GM12878 (cell line): ENCODE measurements around the gene ING4. TPM values are rescaled to one million over a fixed set of nuclear protein-coding genes. Genes with fewer than 3 reads are reported as not detected.

Source experiments
- ATF7 ChIP-seq: fragments of 450-650 bp; IDR thresholded peaks from 2 replicates; pipeline ENCODE4 v1.6.1; 2016; ENCODE audit warnings: low read depth, mild to moderate bottlenecking
- HDAC6 ChIP-seq: fragments of 200-600 bp; sonication (generic); IDR thresholded peaks from one replicate; pipeline ENCODE4 v1.8.0; 2017; ENCODE audit warnings: antibody characterized with exemption; ENCODE audit not compliant: unreplicated experiment
- MEF2A ChIP-seq: IDR thresholded peaks from 2 replicates; pipeline ENCODE4 v1.6.1; 2011; ENCODE audit warnings: low read depth, mild to moderate bottlenecking, low read length, moderate library complexity; ENCODE audit not compliant: insufficient read depth
- MEF2B ChIP-seq: fragments of 450-650 bp; IDR thresholded peaks from 2 replicates; pipeline ENCODE4 v1.6.1; 2018; ENCODE audit warnings: mild to moderate bottlenecking, moderate library complexity; ENCODE audit not compliant: partially characterized antibody, poor library complexity, severe bottlenecking
- MXI1 ChIP-seq: fragments of 150-350 bp; IDR thresholded peaks from 2 replicates; pipeline ENCODE4 v1.6.1; 2011; ENCODE audit warnings: low read depth, mild to moderate bottlenecking, inconsistent platforms, low read length, improper control_type of control experiment
- NFYA ChIP-seq: IDR thresholded peaks from 2 replicates; pipeline ENCODE4 v1.6.1; 2011; ENCODE audit warnings: low read depth, mild to moderate bottlenecking, low read length, improper control_type of control experiment, borderline replicate concordance
- NR2C2 ChIP-seq: IDR thresholded peaks from 2 replicates; pipeline ENCODE4 v1.6.1; 2011; ENCODE audit warnings: borderline replicate concordance, low read depth; ENCODE audit not compliant: control insufficient read depth, insufficient read length
- POLR2AphosphoS2 ChIP-seq: IDR thresholded peaks from 2 replicates; pipeline ENCODE4 v1.6.1; 2011; ENCODE audit warnings: low read depth, mild to moderate bottlenecking, low read length, improper control_type of control experiment, moderate library complexity
- SMAD5 ChIP-seq: IDR thresholded peaks from 2 replicates; pipeline ENCODE4 v1.6.1; 2016; ENCODE audit warnings: antibody characterized with exemption, low read depth
- SPI1 ChIP-seq: IDR thresholded peaks from 2 replicates; pipeline ENCODE4 v1.6.1; 2011; ENCODE audit warnings: low read depth, mild to moderate bottlenecking, low read length, moderate library complexity, borderline replicate concordance; ENCODE audit not compliant: insufficient read depth
- ZNF24 ChIP-seq: fragments of 450-650 bp; IDR thresholded peaks from 2 replicates; pipeline ENCODE4 v1.6.1; 2017; ENCODE audit warnings: antibody characterized with exemption, mild to moderate bottlenecking
- polyA plus RNA-seq, 11 experiments: library from polyadenylated mRNA; depleted of rRNA in 4 of 11; unstranded in 6 of 11; stranded (reverse) in 5 of 11; fragments of >200 nt; fragmentation: Nextera tagmentation in 4 of 11; fragmentation: Illumina TruSeq in 1 of 11; extraction: Ambion mirVana in 4 of 11; extraction: Trizol in 1 of 11; gene quantifications; 1 replicate in 1 of 11; 2 replicates in 10 of 11; pipeline versions ENCODE4 v1.2.1 to v1.2.3, GENCODE V29; 2011 to 2016; ENCODE audit warnings: inconsistent platforms in 2 of 11, missing spikeins in 2 of 11, low read depth in 1 of 11
- total RNA-seq, 4 experiments: library from RNA; depleted of rRNA in 3 of 4; stranded (reverse); fragments of >200 nt in 3 of 4; fragmentation: Illumina TruSeq in 1 of 4; extraction: Trizol in 1 of 4; gene quantifications; 2 replicates each; pipeline versions ENCODE4 v1.2.1 to v1.2.3, GENCODE V29; 2013 to 2021
- TF ChIP-seq, protein P1 (sequence below): fragments of 450-650 bp; formaldehyde crosslinking; IDR thresholded peaks from 2 replicates; pipeline ENCODE4 v1.5.0; 2022; ENCODE audit warnings: mild to moderate bottlenecking, missing genetic modification characterization
- TF ChIP-seq, protein P2 (sequence below): fragments of 450-650 bp; IDR thresholded peaks from 2 replicates; pipeline ENCODE4 v1.6.1; 2014; ENCODE audit warnings: mild to moderate bottlenecking
- TF ChIP-seq, protein P3 (sequence below): IDR thresholded peaks from 2 replicates; pipeline ENCODE4 v1.6.1; 2012; ENCODE audit warnings: mild to moderate bottlenecking, low read depth, low read length
- TF ChIP-seq, protein P4 (sequence below): IDR thresholded peaks from 2 replicates; pipeline ENCODE4 v1.6.1; 2011; ENCODE audit warnings: low read depth, low read length, improper control_type of control experiment, borderline replicate concordance
- TF ChIP-seq, protein P5 (sequence below): fragments of 450-650 bp; IDR thresholded peaks from 2 replicates; pipeline ENCODE4 v1.6.1; 2018; ENCODE audit warnings: mild to moderate bottlenecking, low read depth, moderate library complexity; ENCODE audit not compliant: partially characterized antibody

ING4 gene
- total and polyA plus RNA-seq, 10 of the 15 experiments (the other 5 are each of a cell fraction or from before 2014, with no cell fraction given), result 7.2 to 53.9 (median 21.8) TPM

DNA sequence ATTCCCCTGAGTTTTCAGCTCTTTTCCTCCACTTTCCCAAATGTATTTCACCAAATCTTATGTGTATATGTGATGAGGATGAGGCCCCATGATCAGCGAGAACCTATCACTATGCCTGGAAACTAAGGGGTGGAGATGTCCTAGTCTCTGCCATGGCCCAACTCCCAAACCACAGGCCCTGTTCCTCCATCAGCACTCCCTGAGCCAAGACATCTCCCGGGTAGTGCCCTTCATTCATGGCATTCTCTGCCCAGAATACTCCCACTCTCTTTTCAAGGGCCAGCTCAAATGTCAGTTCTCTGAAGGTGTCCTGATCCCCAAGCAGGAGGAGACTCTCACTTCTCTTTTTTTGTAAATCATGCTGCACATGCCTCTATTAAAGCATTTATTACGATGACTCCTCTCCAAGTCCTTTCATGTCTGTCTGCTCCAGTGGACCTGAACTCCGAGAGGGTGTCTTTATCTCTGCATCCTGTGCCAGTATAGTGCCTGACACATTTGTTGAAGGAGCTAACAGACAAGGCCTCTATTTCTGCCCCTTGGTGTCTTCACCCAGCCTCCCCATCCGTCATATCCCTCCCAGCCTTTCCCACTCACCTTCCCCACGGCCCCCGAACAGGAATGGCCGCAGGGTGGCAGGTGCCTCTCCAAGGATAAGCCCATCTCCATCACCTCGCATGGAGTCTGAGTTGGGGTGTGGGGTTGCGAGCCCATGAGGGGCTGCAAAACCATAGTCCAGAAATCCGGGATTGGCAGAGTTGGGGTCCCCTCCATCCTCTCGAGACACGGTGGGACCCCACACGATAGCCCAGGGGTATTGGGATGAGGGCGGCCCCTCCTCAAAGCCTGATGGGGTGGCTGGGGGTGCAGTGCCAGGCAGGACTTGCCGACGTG, 34.0 kb upstream of the ING4 start (continued):
- peak; percentile 95 for TF ChIP-seq SPI1
- TF ChIP-seq, protein P1, sequence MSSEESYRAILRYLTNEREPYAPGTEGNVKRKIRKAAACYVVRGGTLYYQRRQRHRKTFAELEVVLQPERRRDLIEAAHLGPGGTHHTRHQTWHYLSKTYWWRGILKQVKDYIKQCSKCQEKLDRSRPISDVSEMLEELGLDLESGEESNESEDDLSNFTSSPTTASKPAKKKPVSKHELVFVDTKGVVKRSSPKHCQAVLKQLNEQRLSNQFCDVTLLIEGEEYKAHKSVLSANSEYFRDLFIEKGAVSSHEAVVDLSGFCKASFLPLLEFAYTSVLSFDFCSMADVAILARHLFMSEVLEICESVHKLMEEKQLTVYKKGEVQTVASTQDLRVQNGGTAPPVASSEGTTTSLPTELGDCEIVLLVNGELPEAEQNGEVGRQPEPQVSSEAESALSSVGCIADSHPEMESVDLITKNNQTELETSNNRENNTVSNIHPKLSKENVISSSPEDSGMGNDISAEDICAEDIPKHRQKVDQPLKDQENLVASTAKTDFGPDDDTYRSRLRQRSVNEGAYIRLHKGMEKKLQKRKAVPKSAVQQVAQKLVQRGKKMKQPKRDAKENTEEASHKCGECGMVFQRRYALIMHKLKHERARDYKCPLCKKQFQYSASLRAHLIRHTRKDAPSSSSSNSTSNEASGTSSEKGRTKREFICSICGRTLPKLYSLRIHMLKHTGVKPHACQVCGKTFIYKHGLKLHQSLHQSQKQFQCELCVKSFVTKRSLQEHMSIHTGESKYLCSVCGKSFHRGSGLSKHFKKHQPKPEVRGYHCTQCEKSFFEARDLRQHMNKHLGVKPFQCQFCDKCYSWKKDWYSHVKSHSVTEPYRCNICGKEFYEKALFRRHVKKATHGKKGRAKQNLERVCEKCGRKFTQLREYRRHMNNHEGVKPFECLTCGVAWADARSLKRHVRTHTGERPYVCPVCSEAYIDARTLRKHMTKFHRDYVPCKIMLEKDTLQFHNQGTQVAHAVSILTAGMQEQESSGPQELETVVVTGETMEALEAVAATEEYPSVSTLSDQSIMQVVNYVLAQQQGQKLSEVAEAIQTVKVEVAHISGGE (CRISPR knock-in tag), result no peak
- no peak for TF ChIP-seq MEF2B
- TF ChIP-seq, protein P2, sequence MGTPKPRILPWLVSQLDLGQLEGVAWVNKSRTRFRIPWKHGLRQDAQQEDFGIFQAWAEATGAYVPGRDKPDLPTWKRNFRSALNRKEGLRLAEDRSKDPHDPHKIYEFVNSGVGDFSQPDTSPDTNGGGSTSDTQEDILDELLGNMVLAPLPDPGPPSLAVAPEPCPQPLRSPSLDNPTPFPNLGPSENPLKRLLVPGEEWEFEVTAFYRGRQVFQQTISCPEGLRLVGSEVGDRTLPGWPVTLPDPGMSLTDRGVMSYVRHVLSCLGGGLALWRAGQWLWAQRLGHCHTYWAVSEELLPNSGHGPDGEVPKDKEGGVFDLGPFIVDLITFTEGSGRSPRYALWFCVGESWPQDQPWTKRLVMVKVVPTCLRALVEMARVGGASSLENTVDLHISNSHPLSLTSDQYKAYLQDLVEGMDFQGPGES, result no peak
- TF ChIP-seq, protein P3, sequence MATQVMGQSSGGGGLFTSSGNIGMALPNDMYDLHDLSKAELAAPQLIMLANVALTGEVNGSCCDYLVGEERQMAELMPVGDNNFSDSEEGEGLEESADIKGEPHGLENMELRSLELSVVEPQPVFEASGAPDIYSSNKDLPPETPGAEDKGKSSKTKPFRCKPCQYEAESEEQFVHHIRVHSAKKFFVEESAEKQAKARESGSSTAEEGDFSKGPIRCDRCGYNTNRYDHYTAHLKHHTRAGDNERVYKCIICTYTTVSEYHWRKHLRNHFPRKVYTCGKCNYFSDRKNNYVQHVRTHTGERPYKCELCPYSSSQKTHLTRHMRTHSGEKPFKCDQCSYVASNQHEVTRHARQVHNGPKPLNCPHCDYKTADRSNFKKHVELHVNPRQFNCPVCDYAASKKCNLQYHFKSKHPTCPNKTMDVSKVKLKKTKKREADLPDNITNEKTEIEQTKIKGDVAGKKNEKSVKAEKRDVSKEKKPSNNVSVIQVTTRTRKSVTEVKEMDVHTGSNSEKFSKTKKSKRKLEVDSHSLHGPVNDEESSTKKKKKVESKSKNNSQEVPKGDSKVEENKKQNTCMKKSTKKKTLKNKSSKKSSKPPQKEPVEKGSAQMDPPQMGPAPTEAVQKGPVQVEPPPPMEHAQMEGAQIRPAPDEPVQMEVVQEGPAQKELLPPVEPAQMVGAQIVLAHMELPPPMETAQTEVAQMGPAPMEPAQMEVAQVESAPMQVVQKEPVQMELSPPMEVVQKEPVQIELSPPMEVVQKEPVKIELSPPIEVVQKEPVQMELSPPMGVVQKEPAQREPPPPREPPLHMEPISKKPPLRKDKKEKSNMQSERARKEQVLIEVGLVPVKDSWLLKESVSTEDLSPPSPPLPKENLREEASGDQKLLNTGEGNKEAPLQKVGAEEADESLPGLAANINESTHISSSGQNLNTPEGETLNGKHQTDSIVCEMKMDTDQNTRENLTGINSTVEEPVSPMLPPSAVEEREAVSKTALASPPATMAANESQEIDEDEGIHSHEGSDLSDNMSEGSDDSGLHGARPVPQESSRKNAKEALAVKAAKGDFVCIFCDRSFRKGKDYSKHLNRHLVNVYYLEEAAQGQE, result no peak
- TF ChIP-seq ATF7, result 0 out of 2 replicates have a peak, but pooled peaks have one; percentile 38
- no peak for TF ChIP-seq MEF2A
- TF ChIP-seq MXI1, result no peak
- TF ChIP-seq SMAD5, result no peak
- TF ChIP-seq, protein P4, sequence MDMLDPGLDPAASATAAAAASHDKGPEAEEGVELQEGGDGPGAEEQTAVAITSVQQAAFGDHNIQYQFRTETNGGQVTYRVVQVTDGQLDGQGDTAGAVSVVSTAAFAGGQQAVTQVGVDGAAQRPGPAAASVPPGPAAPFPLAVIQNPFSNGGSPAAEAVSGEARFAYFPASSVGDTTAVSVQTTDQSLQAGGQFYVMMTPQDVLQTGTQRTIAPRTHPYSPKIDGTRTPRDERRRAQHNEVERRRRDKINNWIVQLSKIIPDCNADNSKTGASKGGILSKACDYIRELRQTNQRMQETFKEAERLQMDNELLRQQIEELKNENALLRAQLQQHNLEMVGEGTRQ, result no peak
- no peak for TF ChIP-seq HDAC6
- no peak for TF ChIP-seq ZNF24
- no peak for TF ChIP-seq NR2C2
- TF ChIP-seq POLR2AphosphoS2, result no peak
- TF ChIP-seq NFYA, result no peak
- TF ChIP-seq, protein P5, sequence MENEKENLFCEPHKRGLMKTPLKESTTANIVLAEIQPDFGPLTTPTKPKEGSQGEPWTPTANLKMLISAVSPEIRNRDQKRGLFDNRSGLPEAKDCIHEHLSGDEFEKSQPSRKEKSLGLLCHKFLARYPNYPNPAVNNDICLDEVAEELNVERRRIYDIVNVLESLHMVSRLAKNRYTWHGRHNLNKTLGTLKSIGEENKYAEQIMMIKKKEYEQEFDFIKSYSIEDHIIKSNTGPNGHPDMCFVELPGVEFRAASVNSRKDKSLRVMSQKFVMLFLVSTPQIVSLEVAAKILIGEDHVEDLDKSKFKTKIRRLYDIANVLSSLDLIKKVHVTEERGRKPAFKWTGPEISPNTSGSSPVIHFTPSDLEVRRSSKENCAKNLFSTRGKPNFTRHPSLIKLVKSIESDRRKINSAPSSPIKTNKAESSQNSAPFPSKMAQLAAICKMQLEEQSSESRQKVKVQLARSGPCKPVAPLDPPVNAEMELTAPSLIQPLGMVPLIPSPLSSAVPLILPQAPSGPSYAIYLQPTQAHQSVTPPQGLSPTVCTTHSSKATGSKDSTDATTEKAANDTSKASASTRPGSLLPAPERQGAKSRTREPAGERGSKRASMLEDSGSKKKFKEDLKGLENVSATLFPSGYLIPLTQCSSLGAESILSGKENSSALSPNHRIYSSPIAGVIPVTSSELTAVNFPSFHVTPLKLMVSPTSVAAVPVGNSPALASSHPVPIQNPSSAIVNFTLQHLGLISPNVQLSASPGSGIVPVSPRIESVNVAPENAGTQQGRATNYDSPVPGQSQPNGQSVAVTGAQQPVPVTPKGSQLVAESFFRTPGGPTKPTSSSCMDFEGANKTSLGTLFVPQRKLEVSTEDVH, result no peak
